ENCODE data around the gene PRRG2.
"Not testable (repeated sequence)": the region's sequence is repeated elsewhere in the genome, so short reads cannot be mapped to it uniquely, and the experiment has no call there.

PRRG2 gene

DNA sequence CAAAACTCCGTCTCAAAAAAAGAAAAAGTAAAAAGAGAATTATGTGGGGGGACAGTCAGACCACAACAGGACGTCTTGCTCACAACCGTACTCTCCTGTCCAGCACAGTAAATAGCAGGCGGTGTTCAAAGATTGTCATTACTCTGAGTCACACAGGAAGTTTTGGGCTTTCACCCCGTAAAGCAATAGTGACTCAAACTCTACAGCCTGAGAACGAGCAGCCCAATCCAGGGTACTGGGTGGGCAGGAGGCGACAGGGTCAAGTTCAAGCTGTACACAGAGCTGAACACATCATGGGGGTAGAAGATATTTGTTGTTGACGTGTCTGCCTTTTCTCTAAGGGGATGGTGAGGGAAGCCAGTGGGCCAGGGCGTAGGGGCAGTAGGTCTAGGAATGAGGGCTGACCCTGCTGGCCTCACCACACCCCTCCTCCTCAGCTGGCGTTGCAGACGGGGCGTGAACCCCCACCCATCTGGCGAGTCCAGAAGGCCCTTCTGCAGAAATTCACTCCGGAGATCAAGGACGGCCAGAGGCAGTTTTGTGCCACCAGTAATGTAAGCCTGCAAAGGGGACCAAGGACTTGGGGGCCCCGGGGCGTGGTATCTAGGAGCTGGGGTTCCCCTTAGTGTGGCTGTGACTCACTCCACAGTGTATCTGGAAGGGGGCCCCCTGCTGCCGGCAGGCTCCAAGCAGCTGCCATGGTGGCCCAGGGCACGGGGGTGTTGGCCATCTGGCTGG lies 33.1 kb downstream of the PRRG2 start:
- DNase-seq = no peak

DNA sequence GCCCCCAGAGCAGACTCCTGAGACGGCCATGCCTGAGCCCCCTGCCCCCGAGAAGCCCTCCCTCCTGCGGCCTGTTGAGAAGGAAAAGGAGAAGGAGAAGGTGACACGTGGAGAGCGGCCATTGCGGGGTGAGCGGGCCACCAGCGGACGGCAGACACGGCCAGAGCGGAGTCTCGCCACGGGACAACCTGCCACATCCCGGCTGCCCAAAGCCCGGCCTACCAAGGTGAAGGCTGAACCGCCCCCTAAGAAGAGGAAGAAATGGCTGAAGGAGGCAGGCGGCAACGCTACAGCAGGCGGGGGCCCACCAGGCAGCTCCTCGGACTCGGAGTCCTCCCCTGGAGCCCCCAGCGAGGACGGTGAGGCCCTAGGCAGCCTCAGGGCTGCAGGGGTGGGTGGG lies 34.7 kb downstream of the PRRG2 start:
- DNase-seq = no peak

DNA sequence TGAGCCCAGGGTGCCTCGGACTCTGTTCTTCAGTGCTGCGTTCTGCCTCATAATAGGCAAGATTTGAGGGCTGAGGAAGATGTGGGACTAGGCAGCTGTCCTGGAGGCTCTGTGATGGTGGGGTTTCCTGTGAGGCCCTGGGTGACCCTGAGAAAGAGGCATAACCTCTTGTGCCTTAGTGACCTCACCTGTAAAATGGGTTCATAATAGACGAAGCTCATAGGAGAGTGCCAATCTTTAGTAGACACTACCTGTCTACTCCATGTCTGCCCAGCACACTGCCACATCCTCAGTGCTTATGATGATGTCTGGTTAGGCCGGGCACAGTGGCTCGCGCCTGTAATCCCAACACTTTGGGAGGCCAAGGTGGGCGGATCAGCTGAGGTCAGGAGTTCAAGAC lies 35.4 kb downstream of the PRRG2 start:
- no peak for DNase-seq

DNA sequence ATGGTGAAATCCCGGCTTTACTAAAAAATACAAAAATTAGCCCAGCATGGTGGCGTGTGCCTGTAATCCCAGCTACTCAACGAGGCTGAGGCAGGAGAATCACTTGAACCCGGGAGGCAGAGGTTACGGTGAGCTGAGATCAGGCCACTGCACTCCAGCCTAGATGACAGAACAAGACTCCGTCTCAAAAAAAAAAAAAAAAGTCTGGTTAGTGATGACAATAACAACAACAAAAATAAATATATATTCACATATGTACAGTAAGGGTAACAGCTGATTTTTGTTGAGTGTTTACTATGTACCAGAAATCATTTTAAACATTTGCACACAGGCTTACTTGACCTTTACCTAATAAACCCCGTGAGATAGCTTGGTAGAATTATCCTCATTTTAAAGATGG lies 35.8 kb downstream of the PRRG2 start:
- DNase-seq = no peak

DNA sequence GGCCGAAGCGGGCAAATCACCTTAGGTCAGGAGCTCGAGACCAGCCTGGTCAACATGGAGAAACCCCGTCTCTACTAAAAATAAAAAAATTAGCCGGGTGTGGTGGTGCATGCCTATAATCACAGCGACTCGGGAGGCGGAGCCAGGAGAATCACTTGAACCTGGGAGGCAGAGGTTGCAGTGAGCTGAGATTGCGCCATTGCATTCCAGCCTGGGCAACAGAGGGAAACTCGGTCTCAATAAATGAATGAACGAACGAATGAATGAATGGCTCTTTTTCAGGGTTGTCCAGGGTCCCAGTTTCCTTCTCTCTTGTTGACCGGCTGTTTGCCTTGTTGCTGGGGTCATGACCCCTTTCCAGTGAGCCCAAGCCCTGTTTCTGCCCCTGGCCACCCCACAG lies 36.7 kb downstream of the PRRG2 start:
- DNase-seq = not testable (repeated sequence)

DNA sequence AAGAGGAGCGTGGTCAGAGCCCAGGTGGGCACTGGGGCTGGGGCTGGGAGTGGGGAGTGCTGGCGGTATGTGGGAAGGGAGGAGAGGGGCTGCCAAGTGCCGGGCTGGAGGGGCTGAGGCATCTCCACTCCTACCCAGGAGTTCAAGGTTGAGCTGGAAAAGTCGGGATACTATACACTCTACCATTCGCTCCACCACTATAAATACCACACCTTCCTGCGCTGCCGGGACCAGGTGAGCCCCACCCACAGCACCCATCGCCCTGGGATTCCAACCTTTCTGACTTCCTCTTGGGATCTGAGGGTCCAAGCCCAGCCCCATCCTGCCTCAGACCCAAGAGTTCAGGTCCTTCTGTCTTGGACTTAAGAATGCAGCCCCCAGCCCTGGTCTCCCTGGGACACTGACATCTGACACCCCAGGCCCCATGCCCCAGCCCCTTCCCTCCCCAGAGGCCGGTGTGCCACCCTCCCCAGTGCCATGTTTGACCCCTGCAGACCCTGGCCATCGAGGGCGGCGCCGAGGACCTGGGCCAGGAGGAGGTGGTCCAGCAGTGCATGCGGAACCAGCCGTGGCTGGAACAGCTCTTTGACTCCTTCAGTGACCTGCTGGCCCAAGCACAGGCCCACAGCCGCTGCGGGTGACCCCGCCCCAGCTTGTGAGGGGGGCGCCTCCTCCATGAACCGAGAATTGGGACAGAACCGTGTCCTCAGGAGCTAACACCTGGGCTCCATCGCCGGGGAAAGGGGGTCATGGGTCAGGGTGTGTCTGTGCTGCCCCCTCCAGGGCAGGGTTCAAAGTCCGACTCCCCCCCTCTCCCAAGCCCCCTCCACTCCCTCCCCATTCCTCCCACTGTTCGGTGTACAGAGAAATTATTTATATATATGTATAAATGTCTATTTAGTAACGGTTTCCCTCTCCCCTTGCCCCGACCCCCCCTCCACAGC lies 44.1 kb downstream of the PRRG2 start:
- DNase-seq = no peak

DNA sequence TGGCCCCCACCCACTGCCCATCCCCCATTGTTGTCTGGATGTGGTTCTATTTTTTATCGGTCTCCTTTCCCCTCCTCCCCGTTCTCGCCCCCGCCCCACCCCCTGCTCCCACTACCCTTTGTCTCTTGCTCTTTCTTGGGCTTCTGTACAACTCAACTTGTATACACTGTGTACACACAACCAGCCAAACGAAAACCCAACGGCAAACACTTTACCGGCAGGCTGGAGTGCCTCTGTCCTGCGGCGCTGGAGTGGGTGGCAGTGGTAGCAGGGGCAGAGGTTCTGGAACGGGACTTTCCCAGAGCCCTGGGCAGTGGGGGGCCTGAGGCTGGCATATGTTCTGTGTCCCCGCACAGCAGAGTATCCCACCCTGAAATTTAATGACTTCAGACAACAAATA lies 45.1 kb downstream of the PRRG2 start:
- DNase-seq = no peak

DNA sequence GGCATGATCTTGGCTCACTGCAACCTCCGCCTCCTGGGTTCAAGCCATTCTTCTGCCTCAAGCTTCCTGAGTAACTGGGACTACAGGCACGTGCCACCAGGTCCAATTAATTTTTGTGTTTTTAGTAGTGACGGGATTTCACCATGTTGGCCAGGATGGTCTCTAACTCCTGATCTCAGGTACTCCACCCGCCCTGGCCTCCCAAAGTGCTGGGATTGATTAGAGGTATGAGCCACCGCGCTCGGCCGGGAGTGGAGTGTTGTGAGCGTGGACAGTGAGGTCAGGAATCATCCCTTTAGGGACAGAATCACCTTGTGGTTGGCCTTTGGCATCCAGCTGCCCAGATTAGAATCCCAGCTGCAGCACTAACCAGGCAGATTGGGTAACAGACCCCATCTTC lies 48.5 kb downstream of the PRRG2 start:
- no peak for DNase-seq

DNA sequence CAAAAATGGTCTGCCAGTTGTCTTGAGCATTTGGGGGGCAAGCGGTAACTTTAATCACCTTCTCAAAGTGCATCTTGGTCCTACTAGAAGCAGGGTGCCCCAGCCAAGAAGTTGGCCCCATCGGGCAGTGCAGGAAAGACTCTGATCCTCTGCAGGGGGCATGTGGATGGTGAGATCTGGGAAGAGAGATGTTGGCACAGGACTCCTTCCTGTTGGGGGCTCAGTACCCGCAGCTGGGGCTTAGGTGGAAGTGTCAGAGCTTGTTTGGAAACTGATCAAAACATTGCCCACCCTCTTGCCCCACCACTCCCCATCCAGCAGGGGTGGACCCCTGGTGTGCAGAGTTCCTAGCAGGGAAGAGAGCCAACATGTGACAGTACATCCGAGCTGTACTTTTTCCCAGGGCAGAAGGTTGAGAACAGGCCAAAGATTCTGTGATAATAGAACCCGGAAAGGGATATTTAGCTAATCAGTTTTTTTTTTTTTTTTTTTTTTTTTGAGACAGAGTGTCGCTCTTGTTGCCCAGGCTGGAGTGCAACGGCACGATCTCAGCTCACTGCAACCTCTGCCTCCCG lies 50.0 kb downstream of the PRRG2 start:
- DNase-seq = no peak

DNA sequence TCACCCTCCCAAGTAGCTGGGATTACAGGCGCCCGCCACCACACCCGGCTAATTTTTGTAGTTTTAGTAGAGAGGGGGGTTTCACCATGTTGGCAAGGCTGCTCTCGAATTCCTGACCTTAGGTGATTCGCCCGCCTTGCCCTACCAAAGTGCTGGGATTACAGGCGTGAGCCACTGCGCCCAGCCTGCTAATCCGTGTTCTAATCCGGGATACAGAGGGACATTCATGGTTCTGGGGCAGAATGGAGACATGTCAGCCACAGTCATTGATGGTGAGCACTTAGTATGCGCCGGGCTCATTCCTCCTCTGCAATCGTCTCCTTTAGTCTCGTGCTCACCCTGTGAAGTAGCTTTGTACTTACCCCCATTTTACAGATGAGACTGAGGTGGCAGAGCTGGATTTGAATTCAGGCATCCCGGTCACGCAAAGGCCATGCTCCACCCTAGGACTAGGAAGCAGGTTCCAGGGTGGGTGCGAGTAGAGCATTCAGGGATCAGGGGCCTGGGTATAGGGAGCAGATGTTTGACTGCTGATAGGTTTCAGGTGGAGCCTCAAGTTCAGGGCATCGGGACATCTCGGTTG lies 50.6 kb downstream of the PRRG2 start:
- no peak for DNase-seq

DNA sequence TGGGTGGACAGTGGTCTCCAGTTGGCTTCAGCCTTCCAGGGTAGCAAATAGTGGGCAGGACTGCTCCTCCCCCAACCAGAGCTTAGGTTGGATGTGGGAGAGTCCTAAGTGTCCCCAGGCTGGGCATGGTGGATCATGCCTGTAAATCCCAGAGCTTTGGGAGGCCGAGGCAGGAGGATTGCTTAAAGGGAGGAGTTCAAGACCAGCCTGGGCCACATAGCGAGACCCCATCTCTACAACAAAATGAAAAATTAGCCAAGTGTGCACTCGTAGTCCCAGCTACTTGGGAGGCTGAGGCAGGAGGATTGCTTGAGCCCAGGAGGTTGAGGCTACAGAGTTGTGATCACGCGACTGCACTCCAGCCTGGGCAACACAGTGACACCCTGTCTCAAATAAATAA lies 51.5 kb downstream of the PRRG2 start:
- DNase-seq = no peak

DNA sequence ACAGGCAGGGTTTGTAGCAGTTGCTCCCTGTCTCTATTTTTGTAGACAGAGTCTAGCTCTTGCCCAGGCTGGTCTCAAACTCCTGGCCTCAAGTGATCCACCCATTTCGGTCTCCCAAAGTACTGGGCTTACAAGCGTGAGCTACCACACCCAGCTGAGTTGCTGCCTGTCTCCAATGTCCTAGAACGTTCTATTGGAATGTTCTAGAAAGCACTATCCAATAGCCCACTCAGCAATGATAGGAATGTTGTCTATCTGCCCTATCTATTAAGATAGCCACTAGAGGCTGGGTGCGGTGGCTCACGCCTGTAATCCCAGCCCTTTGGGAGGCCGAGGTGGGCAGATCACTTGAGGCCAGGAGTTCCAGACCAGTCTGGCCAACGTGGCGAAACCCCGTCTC lies 52.2 kb downstream of the PRRG2 start:
- DNase-seq = not testable (repeated sequence)

DNA sequence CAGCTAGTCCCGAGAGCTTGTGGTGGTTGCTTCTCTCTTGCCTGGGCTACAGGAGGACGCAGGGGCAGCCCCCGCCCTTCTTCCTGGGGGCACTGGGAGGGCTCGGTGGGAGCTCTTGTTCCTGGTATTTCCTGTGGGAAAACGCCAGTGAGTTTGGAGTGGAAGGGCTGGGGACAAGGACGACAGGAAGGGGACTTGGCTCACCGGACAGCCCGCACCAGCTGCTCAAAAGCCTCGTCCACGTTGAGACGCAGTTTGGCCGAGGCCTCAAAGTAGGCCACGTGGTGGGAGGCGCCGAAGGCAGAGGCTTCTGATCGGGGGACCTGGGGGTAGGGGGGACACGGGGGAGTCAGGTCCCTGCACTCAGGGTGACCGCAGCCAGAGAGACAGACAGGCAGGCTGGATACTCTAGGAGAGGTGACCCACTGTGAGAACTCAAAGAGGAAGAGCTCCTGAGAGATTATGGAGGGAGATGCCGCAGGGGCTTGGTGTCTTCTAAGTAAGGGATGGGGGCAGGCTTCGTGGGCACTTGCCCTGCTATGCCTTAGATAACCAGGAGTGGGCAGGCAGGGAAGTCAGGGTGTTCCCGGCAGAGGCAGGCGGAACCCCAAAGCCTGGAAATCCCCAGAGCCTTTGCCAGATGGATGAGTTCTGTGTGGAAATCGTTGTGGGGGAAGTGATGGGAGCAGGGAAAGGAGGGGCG lies 54.6 kb downstream of the PRRG2 start:
- no peak for DNase-seq

DNA sequence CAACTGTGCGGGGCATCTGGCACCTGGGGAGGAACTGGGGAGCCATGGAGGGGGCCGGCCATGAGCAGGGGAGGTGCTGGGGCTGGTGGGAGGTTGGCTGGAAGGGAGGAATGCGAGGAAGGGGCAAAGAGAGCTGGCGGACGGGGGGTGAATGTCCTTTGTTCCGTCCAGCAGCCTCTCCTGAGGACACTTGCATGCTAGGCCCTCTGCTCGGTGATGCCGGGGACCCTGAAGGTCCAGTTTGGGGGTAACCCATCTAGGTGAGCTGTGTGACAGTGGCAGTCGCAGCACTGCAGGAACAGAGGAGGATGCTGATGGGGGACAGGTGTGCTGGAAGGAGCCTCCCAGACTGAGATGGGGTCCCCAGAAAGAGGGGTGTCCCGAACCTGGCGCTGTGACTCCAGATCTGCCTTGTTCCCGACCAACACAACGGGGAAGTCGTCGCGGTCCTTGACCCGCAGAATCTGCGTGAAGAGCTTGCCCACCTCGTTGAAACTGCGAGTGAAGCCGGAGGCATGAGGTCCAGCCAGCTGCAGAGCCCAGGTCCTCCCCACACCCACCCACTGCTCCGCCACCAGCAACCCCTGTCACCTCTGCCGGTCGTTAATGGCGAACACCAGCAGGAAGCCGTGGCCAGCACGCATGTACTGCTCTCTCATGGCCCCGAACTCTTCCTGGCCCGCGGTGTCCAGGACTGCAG lies 55.3 kb downstream of the PRRG2 start:
- no peak for DNase-seq

DNA sequence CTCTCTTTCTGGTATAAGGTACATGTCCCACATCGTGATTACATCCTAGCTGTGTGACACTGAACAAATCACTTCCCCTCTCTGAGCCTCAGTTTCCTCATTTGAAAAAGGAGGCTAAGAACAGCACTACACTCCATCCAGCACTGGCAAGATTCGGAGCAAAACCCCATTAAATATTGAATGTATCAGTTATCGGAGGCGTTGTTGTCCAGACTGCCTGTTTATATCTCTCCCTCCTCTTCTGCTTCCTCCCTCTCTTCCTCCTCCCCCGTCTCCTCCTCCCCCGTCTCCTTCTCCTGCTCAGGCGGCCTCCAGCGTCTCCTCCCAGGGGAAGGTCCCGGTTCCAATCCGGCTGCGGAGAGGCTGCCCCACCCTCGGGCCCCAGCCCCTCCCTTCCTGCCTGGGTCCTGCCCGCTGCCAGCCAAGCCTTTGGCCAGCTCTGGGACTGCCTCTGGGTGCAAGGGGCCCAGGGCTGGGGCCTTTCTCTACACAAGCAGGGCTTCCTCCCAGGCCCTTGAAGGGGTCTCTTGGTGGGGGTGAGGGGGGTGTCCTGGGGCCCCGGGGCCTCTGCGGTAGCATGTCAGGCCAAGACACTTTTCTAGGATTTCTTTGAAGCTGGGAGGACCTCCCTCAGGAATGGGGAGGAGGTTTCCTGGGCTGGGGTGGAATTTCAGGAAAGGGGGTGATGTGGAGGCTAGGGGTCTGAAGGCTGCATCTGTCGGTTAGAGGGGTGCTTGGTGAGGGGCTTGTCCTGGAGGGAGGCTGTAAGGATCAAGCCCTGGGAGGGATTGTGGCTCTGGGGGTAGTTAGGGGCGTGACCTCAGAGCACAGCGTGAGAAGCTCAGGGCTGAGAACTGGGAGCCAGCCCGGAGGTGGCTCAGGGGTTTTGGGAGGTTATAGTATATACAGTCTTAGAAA lies 57.0 kb downstream of the PRRG2 start:
- DNase-seq = no peak

DNA sequence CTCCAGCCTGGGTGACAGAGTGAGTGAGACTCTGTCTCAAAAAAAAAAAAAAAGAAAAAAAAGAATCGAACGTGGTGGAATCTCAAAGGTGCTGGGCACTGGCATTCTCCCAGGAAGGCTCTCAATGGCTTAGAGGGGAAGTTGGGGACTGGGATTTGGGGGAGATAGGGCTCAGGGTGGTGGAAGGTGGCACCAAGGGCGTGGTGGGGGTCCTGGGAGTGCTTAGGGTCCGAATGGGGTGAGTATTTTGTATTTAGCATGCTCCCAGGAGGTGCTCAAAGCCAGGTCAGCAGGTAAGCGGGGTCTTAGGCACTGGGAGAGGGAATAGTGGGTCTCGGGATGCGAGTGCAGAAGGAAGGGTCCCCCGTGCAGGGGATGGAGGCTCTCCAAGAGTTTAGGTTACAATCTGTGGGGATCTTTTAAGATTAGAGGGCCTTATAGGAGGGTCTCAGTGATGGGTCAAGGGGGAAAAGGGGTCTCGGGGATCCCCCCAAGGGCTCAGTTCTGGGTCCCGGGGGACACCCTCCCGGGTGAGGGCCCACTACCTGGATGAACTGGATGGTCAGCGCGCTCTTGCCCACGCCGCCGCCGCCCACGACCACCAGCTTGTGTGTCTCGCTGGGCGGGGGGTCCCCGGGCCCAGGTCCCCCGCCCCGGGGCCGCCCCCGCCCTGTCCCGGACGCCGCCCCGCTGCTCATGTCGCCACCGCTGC lies 58.4 kb downstream of the PRRG2 start:
- no peak for DNase-seq

DNA sequence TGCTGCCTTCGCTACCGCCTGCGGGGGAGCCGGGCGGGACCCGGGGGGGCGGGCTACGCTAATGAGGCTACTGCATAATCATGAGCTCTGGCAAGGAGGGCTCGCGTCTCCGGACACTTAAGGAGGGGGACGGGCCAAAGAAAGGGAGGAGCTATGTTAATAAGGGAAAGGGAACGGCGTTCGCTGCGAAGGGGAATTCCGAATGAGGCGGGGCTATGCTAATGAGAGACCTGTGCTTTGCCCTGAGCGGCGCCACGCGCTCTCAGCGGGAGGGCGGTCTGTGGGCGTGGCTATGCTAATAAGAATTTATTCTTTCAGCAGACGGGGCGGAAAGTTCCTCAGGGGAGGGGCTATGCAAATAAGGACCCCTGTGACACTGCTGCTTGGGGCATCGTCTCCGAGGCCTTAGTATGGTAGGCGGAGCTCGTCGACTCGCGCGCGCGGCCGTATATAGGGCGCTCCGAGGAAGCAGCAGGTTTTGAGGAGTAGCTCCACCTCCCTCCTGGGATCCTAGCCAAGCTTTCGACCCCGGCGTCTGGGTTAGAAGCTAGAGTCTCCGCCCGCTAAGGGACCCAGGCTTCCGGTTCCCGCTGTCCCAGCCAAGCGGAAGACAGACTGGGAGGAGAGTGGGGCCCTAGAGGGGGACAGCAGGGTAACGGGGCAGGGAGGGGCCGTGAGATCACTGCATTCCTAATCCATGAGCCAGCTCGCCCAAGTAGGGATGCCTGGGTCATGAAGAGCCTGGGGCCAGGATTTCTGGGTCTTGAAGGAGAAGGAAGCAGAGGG lies 59.2 kb downstream of the PRRG2 start, which contains the start of gene RRAS:
Gene RRAS (minus strand): TSS at position 31 of the 786 bp plus-strand sequence. CDS start 45 bp downstream, outside the sequence.
- DNase-seq = peak; percentile 100
